HCT116 (cell line): ENCODE data around the gene PAOX. TPM values are rescaled to one million over a fixed set of nuclear protein-coding genes. Genes with fewer than 3 reads are reported as not detected.

Source experiments
- ATAC-seq: fragments of 200-7000 bp; cut with Tn5 transposase; 2 replicates; pipeline ENCODE4 v1.9.1; 2020; ENCODE audit warnings: mild to moderate bottlenecking, moderate library complexity
- BruUV-seq: library from RNA; stranded (reverse); fragments of 400-500 nt; replicated peaks from 2 replicates; lab custom pipeline; 2021; lab: Mats Ljungman, UMichigan
- CTCF ChIA-PET: fragments of 300-600 bp; sonication (Branson Sonifier 250); formaldehyde crosslinking; loops from one replicate; lab custom pipeline; 2021; ENCODE audit warnings: antibody characterized with exemption; lab: Charles Lee
- POLR2A ChIA-PET: fragments of 300-600, 350-600 bp; sonication (Branson Sonifier 250); formaldehyde crosslinking; loops from one replicate; lab custom pipeline; 2021; ENCODE audit warnings: antibody characterized with exemption; lab: Charles Lee
- RAD21 ChIA-PET, 2 experiments: fragments of 300-600 bp; sonication (Branson Sonifier 250); formaldehyde crosslinking; loops; one replicate each; lab custom pipeline; 2023; ENCODE audit warnings: low total read pairs in 2 of 2; ENCODE audit not compliant: uncharacterized antibody in 2 of 2, unreplicated experiment in 2 of 2, low non-redundant PET in 1 of 2; lab: Charles Lee
- DNase-seq: peaks from one replicate; pipeline ENCODE4 v3.0.0-alpha.2; 2010; ENCODE audit warnings: low read depth, low spot score
- H2AFZ ChIP-seq: fragments of 200-600 bp; shearing (Covaris generic), sonication (generic); 2 replicates; pipeline ENCODE4 v1.6.1; 2017; ENCODE audit warnings: low read depth, mixed run types, mixed read lengths, antibody characterized with exemption, low read length; ENCODE audit not compliant: poor library complexity, severe bottlenecking
- H3K27ac ChIP-seq: 2 replicates; pipeline ENCODE4 v1.5.1; 2012; ENCODE audit warnings: low read depth, low read length
- H3K27me3 ChIP-seq: fragments of 200-600 bp; sonication (generic); 2 replicates; pipeline ENCODE4 v1.6.1; 2016; ENCODE audit warnings: mixed run types, low read length, mixed read lengths; ENCODE audit not compliant: insufficient read depth
- H3K36me3 ChIP-seq, 2 experiments: fragments of 200-500 bp in 1 of 2; fragments of 200-600 bp in 1 of 2; sonication (Bioruptor generic) in 1 of 2; sonication (generic) in 1 of 2; 2 replicates each; pipeline versions ENCODE4 v1.5.1 to v1.6.1; 2014 to 2016; ENCODE audit warnings: low read length in 2 of 2, inconsistent platforms in 1 of 2, mixed read lengths in 1 of 2, mixed run types in 1 of 2; ENCODE audit not compliant: insufficient read depth in 2 of 2, control insufficient read depth in 1 of 2
- H3K4me1 ChIP-seq, 2 experiments: fragments of 200-600 bp in 1 of 2; sonication (generic) in 1 of 2; 2 replicates each; pipeline versions ENCODE4 v1.5.1 to v1.6.1; 2012 to 2017; ENCODE audit warnings: low read length in 2 of 2, inconsistent platforms in 1 of 2, mild to moderate bottlenecking in 1 of 2, mixed read lengths in 1 of 2, mixed run types in 1 of 2, moderate library complexity in 1 of 2; ENCODE audit not compliant: insufficient read depth in 2 of 2, control insufficient read depth in 1 of 2
- H3K4me2 ChIP-seq: fragments of 200-600 bp; sonication (generic); 2 replicates; pipeline ENCODE4 v1.6.1; 2017; ENCODE audit warnings: mixed run types, low read length, mixed read lengths
- H3K4me3 ChIP-seq, 2 experiments: fragments of 200-600 bp in 1 of 2; sonication (generic) in 1 of 2; replicated peaks in 1 of 2; 2 replicates each; pipeline ENCODE4 v1.5.1; 2011 to 2016; ENCODE audit warnings: low read length in 2 of 2, control low read depth in 1 of 2, low read depth in 1 of 2, mild to moderate bottlenecking in 1 of 2, mixed read lengths in 1 of 2, mixed run types in 1 of 2
- H3K79me2 ChIP-seq: fragments of 200-600 bp; sonication (generic); 2 replicates; pipeline ENCODE4 v1.6.1; 2017; ENCODE audit warnings: mild to moderate bottlenecking, mixed run types, low read length, moderate library complexity, mixed read lengths; ENCODE audit not compliant: insufficient read depth
- H3K9ac ChIP-seq: fragments of 200-600 bp; sonication (generic); 2 replicates; pipeline ENCODE4 v1.6.1; 2016; ENCODE audit warnings: low read length, mixed read lengths
- H3K9me2 ChIP-seq: fragments of 200-600 bp; sonication (generic), shearing (Covaris generic); 2 replicates; pipeline ENCODE4 v1.6.1; 2017; ENCODE audit warnings: mixed run types, mild to moderate bottlenecking, moderate library complexity; ENCODE audit not compliant: insufficient read depth
- H3K9me3 ChIP-seq, 2 experiments: fragments of 200-500 bp in 1 of 2; fragments of 200-600 bp in 1 of 2; sonication (Bioruptor generic) in 1 of 2; sonication (generic) in 1 of 2; 2 replicates each; pipeline ENCODE4 v1.6.1; 2014 to 2017; ENCODE audit warnings: low read length in 2 of 2, mixed read lengths in 2 of 2, inconsistent platforms in 1 of 2, low read depth in 1 of 2, mild to moderate bottlenecking in 1 of 2, mixed run types in 1 of 2, moderate library complexity in 1 of 2; ENCODE audit not compliant: control insufficient read depth in 1 of 2, insufficient read depth in 1 of 2
- H4K20me1 ChIP-seq: fragments of 200-600 bp; sonication (generic), shearing (Covaris generic); 2 replicates; pipeline ENCODE4 v1.6.1; 2017; ENCODE audit warnings: mixed run types, mild to moderate bottlenecking, moderate library complexity; ENCODE audit not compliant: insufficient read depth
- CTCF ChIP-seq, 3 experiments: fragments of 200-600 bp in 1 of 3; sonication (generic) in 1 of 3; IDR thresholded peaks in 2 of 3; conservative IDR thresholded peaks in 1 of 3; 2 replicates each; pipeline ENCODE4 v1.5.1; 2012 to 2017; ENCODE audit warnings: low read depth in 2 of 3, low read length in 2 of 3, antibody characterized with exemption in 1 of 3, borderline replicate concordance in 1 of 3, control low read depth in 1 of 3, mild to moderate bottlenecking in 1 of 3, mixed read lengths in 1 of 3, mixed run types in 1 of 3, moderate library complexity in 1 of 3; ENCODE audit not compliant: insufficient read depth in 1 of 3
- EGR1 ChIP-seq: IDR thresholded peaks from 2 replicates; pipeline ENCODE4 v1.6.1; 2012; ENCODE audit warnings: low read depth
- FOSL1 ChIP-seq: IDR thresholded peaks from 2 replicates; pipeline ENCODE4 v1.6.1; 2012; ENCODE audit warnings: low read depth
- JUND ChIP-seq: IDR thresholded peaks from 2 replicates; pipeline ENCODE4 v1.6.1; 2012
- MAX ChIP-seq: IDR thresholded peaks from 2 replicates; pipeline ENCODE4 v1.6.1; 2012
- POLR2AphosphoS5 ChIP-seq: IDR thresholded peaks from 2 replicates; pipeline ENCODE4 v1.6.1; 2011; ENCODE audit warnings: mild to moderate bottlenecking, low read depth, low read length, moderate library complexity
- RAD21 ChIP-seq: IDR thresholded peaks from 2 replicates; pipeline ENCODE4 v1.6.1; 2012; ENCODE audit warnings: low read depth, mild to moderate bottlenecking
- REST ChIP-seq: IDR thresholded peaks from 2 replicates; pipeline ENCODE4 v1.6.1; 2012; ENCODE audit warnings: low read depth
- SIN3A ChIP-seq: IDR thresholded peaks from 2 replicates; pipeline ENCODE4 v1.6.1; 2012; ENCODE audit warnings: low read depth
- SP1 ChIP-seq: IDR thresholded peaks from 2 replicates; pipeline ENCODE4 v1.6.1; 2012; ENCODE audit warnings: low read depth
- SRF ChIP-seq: IDR thresholded peaks from 2 replicates; pipeline ENCODE4 v1.6.1; 2012; ENCODE audit warnings: low read depth
- YY1 ChIP-seq: IDR thresholded peaks from 2 replicates; pipeline ENCODE4 v1.6.1; 2011; ENCODE audit warnings: low read length, low read depth, moderate library complexity, mild to moderate bottlenecking; ENCODE audit not compliant: insufficient replicate concordance; ENCODE audit errors: extremely low read depth
- ZBTB33 ChIP-seq: IDR thresholded peaks from 2 replicates; pipeline ENCODE4 v1.6.1; 2011; ENCODE audit warnings: mild to moderate bottlenecking, low read length, moderate library complexity; ENCODE audit not compliant: insufficient replicate concordance; ENCODE audit errors: extremely low read depth
- ZFX ChIP-seq: fragments of 450-650 bp; IDR thresholded peaks from 2 replicates; pipeline ENCODE4 v1.6.1; 2017
- ZNF274 ChIP-seq: fragments of 200-500 bp; sonication (Bioruptor generic); IDR thresholded peaks from 2 replicates; pipeline ENCODE4 v1.6.1; 2014; ENCODE audit warnings: mild to moderate bottlenecking, low read depth, low read length, inconsistent platforms
- intact Hi-C: fragments of 100-400 bp; cut with micrococcal nuclease; formaldehyde crosslinking; loops from 2 replicates; pipeline ENCODE4 v1.10.0; 2022
- total RNA-seq: library from RNA; stranded (reverse); gene quantifications from one replicate; pipeline ENCODE4 v1.2.1, GENCODE V29; 2021; ENCODE audit not compliant: unreplicated experiment

The PAOX gene
- total RNA-seq, 1 experiment from 2014 or later: 3.5 TPM

GRCh38 chr10:133394801-133395221 is 15.7 kb downstream of the PAOX start (continued):
- TF ChIP-seq MAX (no peak), ZFX (no peak)
- TF ChIP-seq, all 23 proteins: peak for 0

GRCh38 chr10:133396035-133396624 is 17.1 kb downstream of the PAOX start:
- DNase-seq (no peak), ATAC-seq (no peak)
- no TSS peak for BruUV-seq
- Histone ChIP-seq H3K4me1 (no peaks in the 10 kb centered on the region; a peak in 1 of 4 replicates), H3K4me3 (no peak overlapping the region), H2AFZ (no peak overlapping the region), H3K79me2 (peaks cover 26% of the 10 kb centered on the region), H3K27ac (no peak overlapping the region), H3K27me3 (no peaks in the 10 kb centered on the region), H3K4me2 (no peak overlapping the region), H4K20me1 (no peaks in the 10 kb centered on the region), H3K9me3 (no peaks in the 10 kb centered on the region), H3K9me2 (no peaks in the 10 kb centered on the region), H3K9ac (no peak overlapping the region), H3K36me3 (peaks cover 3 to 7% of the 10 kb centered on the region in 2 experiments; a peak in 3 of 4 replicates)
- RAD21 ChIA-PET: no interaction called here
- TF ChIP-seq ZNF274 (no peak), ZFX (no peak), POLR2AphosphoS5 (no peak), YY1 (no peak), CTCF (IDR thresholded peaks at IDR 0.05 in 2 of 3, conservative IDR thresholded peaks at IDR 0.05 in 1 of 3; ENCODE audit: borderline replicate concordance in 1 of 3, insufficient read depth in 1 of 3, low read depth in 2 of 3, low read length in 2 of 3) (no peak), RAD21 (no peak), JUND (no peak), REST (no peak), SIN3A (no peak), EGR1 (no peak), ZBTB33 (no peak), SRF (no peak), FOSL1 (no peak), SP1 (no peak)
- CTCF ChIA-PET: no interaction called here
- intact Hi-C loops: no loop called here
- POLR2A ChIA-PET: no interaction called here
